Liver (tissue), 9 donors: ENCODE measurements around the gene BNC2. TPM values are rescaled to one million over a fixed set of nuclear protein-coding genes. Genes with fewer than 3 reads are reported as not detected.

Source experiments
- DNase-seq: peaks from one replicate; pipeline ENCODE4 v3.0.0-alpha.2; 2017; ENCODE audit warnings: low spot score
- H3K27ac ChIP-seq, 2 donors: one replicate each; pipeline ENCODE4 v1.7.0; 2013; ENCODE audit warnings: inconsistent platforms in 2 of 2, low read length in 2 of 2, control low read depth in 1 of 2, low read depth in 1 of 2, mild to moderate bottlenecking in 1 of 2
- H3K27me3 ChIP-seq, 4 donors: one replicate each; pipeline versions ENCODE4 v1.6.1 to v1.7.0; 2013; ENCODE audit warnings: low read length in 3 of 4, inconsistent platforms in 1 of 4, mild to moderate bottlenecking in 1 of 4, moderate library complexity in 1 of 4; ENCODE audit not compliant: control insufficient read depth in 4 of 4, insufficient read depth in 4 of 4
- H3K36me3 ChIP-seq, 4 donors: one replicate each; pipeline versions ENCODE4 v1.6.1 to v1.7.0; 2013; ENCODE audit warnings: low read length in 3 of 4, mild to moderate bottlenecking in 3 of 4, low read depth in 1 of 4, moderate library complexity in 1 of 4; ENCODE audit not compliant: control insufficient read depth in 4 of 4, insufficient read depth in 3 of 4
- H3K4me1 ChIP-seq, 4 donors: one replicate each; pipeline versions ENCODE4 v1.6.1 to v1.7.0; 2013; ENCODE audit warnings: low read length in 3 of 4, mild to moderate bottlenecking in 3 of 4, moderate library complexity in 1 of 4; ENCODE audit not compliant: control insufficient read depth in 4 of 4, insufficient read depth in 4 of 4
- H3K4me3 ChIP-seq, 3 donors: one replicate each; pipeline versions ENCODE4 v1.6.1 to v1.7.0; 2013; ENCODE audit warnings: low read length in 3 of 3, control low read depth in 1 of 3, low read depth in 1 of 3, mild to moderate bottlenecking in 1 of 3
- H3K9ac ChIP-seq, 2 donors: one replicate each; pipeline ENCODE4 v1.7.0; 2013; ENCODE audit warnings: low read length in 2 of 2, mild to moderate bottlenecking in 2 of 2, moderate library complexity in 2 of 2, control low read depth in 1 of 2, low read depth in 1 of 2
- H3K9me3 ChIP-seq, 4 donors: one replicate each; pipeline versions ENCODE4 v1.6.1 to v1.7.0; 2013; ENCODE audit warnings: low read length in 3 of 4; ENCODE audit not compliant: control insufficient read depth in 4 of 4
- CTCF ChIP-seq: fragments of 150-350 bp; IDR thresholded peaks from 2 replicates; pipeline ENCODE4 v1.5.1; 2017; ENCODE audit warnings: improper control_type of control experiment, low read depth, low read length; ENCODE audit not compliant: missing input control
- EGR1 ChIP-seq, 2 donors: IDR thresholded peaks; 2 replicates each; pipeline ENCODE4 v1.6.1; 2016 to 2018; ENCODE audit warnings: antibody characterized with exemption in 2 of 2, low read depth in 2 of 2
- FOXA1 ChIP-seq: IDR thresholded peaks from 2 replicates; pipeline ENCODE4 v1.6.1; 2016; ENCODE audit warnings: antibody characterized with exemption
- FOXA2 ChIP-seq: IDR thresholded peaks from 2 replicates; pipeline ENCODE4 v1.6.1; 2016; ENCODE audit warnings: antibody characterized with exemption
- HNF4G ChIP-seq: IDR thresholded peaks from 2 replicates; pipeline ENCODE4 v1.6.1; 2016; ENCODE audit warnings: antibody characterized with exemption
- MAX ChIP-seq: IDR thresholded peaks from 2 replicates; pipeline ENCODE4 v1.6.1; 2016; ENCODE audit warnings: antibody characterized with exemption
- NR2F2 ChIP-seq: IDR thresholded peaks from 2 replicates; pipeline ENCODE4 v1.6.1; 2016; ENCODE audit warnings: antibody characterized with exemption
- RAD21 ChIP-seq, 2 donors: IDR thresholded peaks; 2 replicates each; pipeline ENCODE4 v1.6.1; 2016; ENCODE audit warnings: antibody characterized with exemption in 2 of 2, mild to moderate bottlenecking in 2 of 2
- RXRA ChIP-seq, 2 donors: IDR thresholded peaks; 2 replicates each; pipeline ENCODE4 v1.6.1; 2017 to 2018; ENCODE audit warnings: antibody characterized with exemption in 2 of 2, mild to moderate bottlenecking in 1 of 2
- SP1 ChIP-seq: IDR thresholded peaks from 2 replicates; pipeline ENCODE4 v1.6.1; 2018; ENCODE audit warnings: antibody characterized with exemption, mild to moderate bottlenecking
- TAF1 ChIP-seq: conservative IDR thresholded peaks from 2 replicates; pipeline ENCODE4 v1.6.1; 2016; ENCODE audit warnings: antibody characterized with exemption, mild to moderate bottlenecking
- ZBTB33 ChIP-seq: IDR thresholded peaks from 2 replicates; pipeline ENCODE4 v1.6.1; 2016; ENCODE audit warnings: antibody characterized with exemption
- WGBS: extraction: QIAGEN DNeasy Blood & Tissue Kit; methylation state at CpG from one replicate; pipeline ENCODE4 v1.1.7; 2013; 5-methylcytosine and 5-hydroxymethylcytosine counted together
- polyA plus RNA-seq, 2 donors: library from polyadenylated mRNA; stranded (reverse) in 1 of 2; unstranded in 1 of 2; fragments of 200-250 nt in 1 of 2; fragments of >200 nt in 1 of 2; fragmentation: Nextera tagmentation in 1 of 2; extraction: Ambion mirVana in 1 of 2; gene quantifications; one replicate each; pipeline versions ENCODE4 v1.2.1 to v1.2.3, GENCODE V29; 2013 to 2015
- total RNA-seq, 2 donors: library from RNA; depleted of rRNA; stranded (reverse); fragments of >200 nt; gene quantifications; one replicate each; pipeline ENCODE4 v1.2.3, GENCODE V29; 2014
- donor health status: healthy.
- donor health status: healthy.
- donor health status: healthy.
- donor health status: healthy.
- donor health status: healthy.

The BNC2 gene
- total and polyA plus RNA-seq, 4 donors, result 0.07 to 0.67 (median 0.08) TPM

- 92% methylated on average over 1 of the region's 1 CpG for WGBS
- no peaks in the 10 kb centered on the region for H3K36me3 ChIP-seq
- TF ChIP-seq MAX (no peak), FOXA2 (no peak), RXRA (IDR thresholded peaks at IDR 0.05) (no peak), FOXA1 (no peak), HNF4G (no peak), NR2F2 (no peak), ZBTB33 (no peak), SP1 (no peak), TAF1 (no peak), EGR1 (IDR thresholded peaks at IDR 0.05; ENCODE audit: low read depth in 2 of 2) (no peak), RAD21 (IDR thresholded peaks at IDR 0.05) (no peak), CTCF (no peak)
- H3K4me3 ChIP-seq, result no peak overlapping the region
- no peaks in the 10 kb centered on the region for H3K9me3 ChIP-seq
- H3K4me1 ChIP-seq, result no peaks in the 10 kb centered on the region
- H3K27ac ChIP-seq, result no peak overlapping the region
- no peak overlapping the region for H3K9ac ChIP-seq
- no peaks in the 10 kb centered on the region for H3K27me3 ChIP-seq
- no peak for DNase-seq
Measured at GRCh38 chr9:16821344-16821743, 49.1 kb downstream of the BNC2 start.

GRCh38 chr9:16817514-16817913 is 53.0 kb downstream of the BNC2 start:
- 71% methylated on average over 2 of the region's 2 CpGs for WGBS
- no peaks in the 10 kb centered on the region for H3K4me1 ChIP-seq
- H3K36me3 ChIP-seq, result no peaks in the 10 kb centered on the region

More at GRCh38 chr9:16817514-16817913, 53.0 kb downstream of the BNC2 start:
- Histone ChIP-seq H3K4me3 (no peak overlapping the region), H3K9me3 (no peaks in the 10 kb centered on the region), H3K27ac (no peak overlapping the region), H3K9ac (no peak overlapping the region), H3K27me3 (no peaks in the 10 kb centered on the region)
- DNase-seq, result no peak
- no peak for TF ChIP-seq HNF4G
- TF ChIP-seq RXRA (IDR thresholded peaks at IDR 0.05), result no peak
- TF ChIP-seq CTCF, result no peak
